HFFc6 (cell line): ENCODE results near the gene NCS1. TPM values are rescaled to one million over a fixed set of nuclear protein-coding genes. Genes with fewer than 3 reads are reported as not detected.
A peak's percentile ranks its signal among the peaks of the same experiment; 100 is the strongest.

Experiments
- DNase-seq: peaks from one replicate; pipeline ENCODE4 v3.0.0-alpha.2; 2018
- H3K27ac Mint-ChIP-seq: 2 replicates; pipeline ENCODE4 v1.8.0; 2020; ENCODE audit warnings: mild to moderate bottlenecking, mixed read lengths
- H3K27me3 Mint-ChIP-seq: 2 replicates; pipeline ENCODE4 v1.8.0; 2021; ENCODE audit warnings: mild to moderate bottlenecking, moderate library complexity, mixed read lengths; ENCODE audit not compliant: insufficient read depth
- H3K36me3 Mint-ChIP-seq: 2 replicates; pipeline ENCODE4 v1.8.0; 2021; ENCODE audit warnings: low read depth, mixed read lengths
- H3K4me1 Mint-ChIP-seq: 2 replicates; pipeline ENCODE4 v1.8.0; 2020; ENCODE audit warnings: low read depth, mixed read lengths
- H3K4me3 Mint-ChIP-seq: 2 replicates; pipeline ENCODE4 v1.8.0; 2020; ENCODE audit warnings: mild to moderate bottlenecking, moderate library complexity, mixed read lengths
- H3K9me3 Mint-ChIP-seq: 2 replicates; pipeline ENCODE4 v1.8.0; 2020; ENCODE audit warnings: mild to moderate bottlenecking, mixed read lengths
- total RNA-seq, 6 experiments: library from RNA; stranded (reverse); fragmentation: NEBNext Ultra II Directional; extraction: Animal tissue kit (Norgen Biotek cat#: 25700); gene quantifications; 2 replicates in 1 of 6; 3 replicates in 5 of 6; pipeline ENCODE4 v1.2.3, GENCODE V29; 2021
- TF ChIP-seq, protein P1 (sequence below): fragments of 200-600 bp; sonication (generic); IDR thresholded peaks from 2 replicates; pipeline ENCODE4 v1.5.0; 2021; ENCODE audit warnings: antibody characterized with exemption, mild to moderate bottlenecking

Gene NCS1
- total RNA-seq, 6 experiments from 2014 or later = 96.5 to 108 (median 104) TPM

GRCh38 chr9:130159915-130160670, 12.1 kb upstream of the NCS1 start:
- Mint-ChIP-seq H3K9me3 (no peaks in the 10 kb centered on the region), H3K4me1 (no peaks in the 10 kb centered on the region), H3K27ac (no peak overlapping the region), H3K4me3 (no peak overlapping the region), H3K36me3 (no peaks in the 10 kb centered on the region), H3K27me3 (peaks cover 4% of the 10 kb centered on the region; the same call in 1 of the 2 replicates)
- no peak for DNase-seq
- TF ChIP-seq, protein P1, sequence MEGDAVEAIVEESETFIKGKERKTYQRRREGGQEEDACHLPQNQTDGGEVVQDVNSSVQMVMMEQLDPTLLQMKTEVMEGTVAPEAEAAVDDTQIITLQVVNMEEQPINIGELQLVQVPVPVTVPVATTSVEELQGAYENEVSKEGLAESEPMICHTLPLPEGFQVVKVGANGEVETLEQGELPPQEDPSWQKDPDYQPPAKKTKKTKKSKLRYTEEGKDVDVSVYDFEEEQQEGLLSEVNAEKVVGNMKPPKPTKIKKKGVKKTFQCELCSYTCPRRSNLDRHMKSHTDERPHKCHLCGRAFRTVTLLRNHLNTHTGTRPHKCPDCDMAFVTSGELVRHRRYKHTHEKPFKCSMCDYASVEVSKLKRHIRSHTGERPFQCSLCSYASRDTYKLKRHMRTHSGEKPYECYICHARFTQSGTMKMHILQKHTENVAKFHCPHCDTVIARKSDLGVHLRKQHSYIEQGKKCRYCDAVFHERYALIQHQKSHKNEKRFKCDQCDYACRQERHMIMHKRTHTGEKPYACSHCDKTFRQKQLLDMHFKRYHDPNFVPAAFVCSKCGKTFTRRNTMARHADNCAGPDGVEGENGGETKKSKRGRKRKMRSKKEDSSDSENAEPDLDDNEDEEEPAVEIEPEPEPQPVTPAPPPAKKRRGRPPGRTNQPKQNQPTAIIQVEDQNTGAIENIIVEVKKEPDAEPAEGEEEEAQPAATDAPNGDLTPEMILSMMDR = no peak

DNA sequence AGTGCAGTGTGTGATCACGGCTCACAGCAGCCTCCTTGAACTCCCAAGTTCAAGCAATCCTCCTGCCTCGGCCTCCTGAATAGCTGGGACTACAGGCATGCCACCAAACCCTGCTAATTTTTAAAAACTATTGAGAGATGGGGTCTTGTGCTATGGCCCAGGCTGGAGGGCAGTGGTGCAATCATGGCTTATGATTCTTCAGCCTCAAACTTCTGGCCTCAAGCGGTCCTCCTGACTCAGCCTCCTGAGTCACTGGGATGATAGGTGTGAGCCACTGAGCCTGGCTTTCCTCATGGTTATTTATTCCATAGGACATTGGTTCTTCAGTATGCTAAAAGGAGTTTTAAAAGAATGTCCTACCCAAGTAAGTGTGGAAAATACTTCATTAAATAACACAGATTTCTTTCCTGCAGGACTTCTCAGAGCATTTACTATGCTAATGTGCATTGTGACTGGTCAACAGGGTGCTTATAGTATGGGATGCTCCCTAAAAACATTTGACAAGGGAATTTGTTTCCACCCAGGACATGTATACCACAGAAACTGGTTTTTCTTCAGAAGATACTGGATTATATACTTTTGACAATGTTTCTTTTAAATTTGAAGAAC, 11.2 kb upstream of the NCS1 start:
- TF ChIP-seq, protein P1 = no peak
- no peak for DNase-seq
- H3K27me3 Mint-ChIP-seq = peaks cover 4% of the 10 kb centered on the region; the same call in 1 of the 2 replicates
- H3K4me1 Mint-ChIP-seq = no peaks in the 10 kb centered on the region
- no peaks in the 10 kb centered on the region for H3K36me3 Mint-ChIP-seq
- no peak overlapping the region for H3K4me3 Mint-ChIP-seq
- H3K9me3 Mint-ChIP-seq = no peaks in the 10 kb centered on the region
- no peak overlapping the region for H3K27ac Mint-ChIP-seq

DNA sequence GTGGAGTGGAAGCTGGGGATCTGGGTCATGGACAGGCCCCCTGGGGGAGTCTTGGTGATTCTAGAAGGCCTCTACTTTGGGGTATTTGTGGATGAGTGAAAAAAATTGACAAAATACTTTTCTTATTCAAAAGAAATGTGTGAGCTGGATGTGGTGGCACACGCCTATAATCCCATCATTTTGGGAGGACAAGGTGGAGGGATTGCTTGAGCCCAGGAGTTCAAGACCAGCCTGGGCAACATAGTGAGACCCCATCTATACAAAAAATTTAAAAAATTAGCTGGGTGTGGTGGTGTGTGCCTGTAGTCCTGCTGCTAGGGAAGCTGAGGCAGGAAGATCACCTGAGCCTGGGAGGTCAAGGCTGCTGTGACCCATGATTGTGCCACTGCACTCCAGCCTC, 6.6 kb upstream of the NCS1 start:
- H3K36me3 Mint-ChIP-seq = no peaks in the 10 kb centered on the region
- H3K4me1 Mint-ChIP-seq = peaks cover 6% of the 10 kb centered on the region; the same call in 1 of the 2 replicates
- no peaks in the 10 kb centered on the region for H3K9me3 Mint-ChIP-seq
- no peak for DNase-seq
- H3K4me3 Mint-ChIP-seq = no peak overlapping the region
- TF ChIP-seq, protein P1 = no peak
- peaks cover 5% of the 10 kb centered on the region for H3K27me3 Mint-ChIP-seq
- H3K27ac Mint-ChIP-seq = no peak overlapping the region

GRCh38 chr9:130166399-130166798, 5.8 kb upstream of the NCS1 start:
- DNase-seq = no peak
- Mint-ChIP-seq H3K27ac (no peak overlapping the region), H3K9me3 (no peaks in the 10 kb centered on the region), H3K36me3 (no peaks in the 10 kb centered on the region), H3K27me3 (peaks cover 5% of the 10 kb centered on the region), H3K4me3 (no peak overlapping the region), H3K4me1 (peaks cover 11% of the 10 kb centered on the region; the same call in 1 of the 2 replicates)
- TF ChIP-seq, protein P1 = no peak

DNA sequence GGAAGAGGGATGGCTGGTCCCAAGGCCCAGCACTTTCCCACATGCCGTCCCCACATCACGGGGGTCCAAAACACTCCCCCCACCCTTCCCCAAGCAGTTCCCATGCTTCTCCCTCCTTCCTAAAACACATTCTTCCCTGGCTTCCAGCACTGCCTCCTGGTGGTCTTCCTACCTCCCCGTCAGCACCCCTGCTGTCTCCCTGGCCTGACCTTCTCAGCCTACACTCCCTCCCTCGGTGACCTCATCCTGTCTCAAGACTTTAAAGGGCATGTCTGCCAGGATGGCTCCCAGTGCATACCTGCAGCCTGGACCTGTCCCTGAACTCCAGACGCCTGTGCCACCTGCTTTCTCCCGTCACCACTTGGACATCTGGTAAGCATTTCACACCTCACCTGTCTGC, 4.3 kb upstream of the NCS1 start:
- peaks cover 5% of the 10 kb centered on the region for H3K27me3 Mint-ChIP-seq
- DNase-seq = no peak
- H3K9me3 Mint-ChIP-seq = no peaks in the 10 kb centered on the region
- TF ChIP-seq, protein P1 = peak; percentile 41; the same call in 1 of the 2 replicates
- peaks cover 11% of the 10 kb centered on the region; the same call in 1 of the 2 replicates for H3K4me1 Mint-ChIP-seq
- no peaks in the 10 kb centered on the region for H3K36me3 Mint-ChIP-seq
- H3K4me3 Mint-ChIP-seq = no peak overlapping the region
- H3K27ac Mint-ChIP-seq = no peak overlapping the region
